Measurements from ENCODE around the gene CCDC82.

- peak; percentile 53 for TF ChIP-seq POLR2AphosphoS5 (IDR thresholded peaks at IDR 0.05)
- TF ChIP-seq CTCF (IDR thresholded peaks at IDR 0.05): no peak
Observed at GRCh38 chr11:96338910-96339705, 50.6 kb downstream of the CCDC82 start.
